ENCODE results near the gene CDCP2.
A peak's percentile ranks its signal among the peaks of the same experiment; 100 is the strongest.

Gene CDCP2

GRCh38 chr1:54136269-54136896 lies 16.4 kb downstream of the CDCP2 start:
- DNase-seq, result no peak

GRCh38 chr1:54135436-54136120 lies 17.2 kb downstream of the CDCP2 start:
- DNase-seq, result no peak

- DNase-seq, result no peak
These were observed 18.5 kb downstream of the CDCP2 start for GRCh38 chr1:54134295-54134694.

- DNase-seq, result no peak
These were observed 20.3 kb downstream of the CDCP2 start for GRCh38 chr1:54132495-54132894.

GRCh38 chr1:54131419-54131818 lies 21.4 kb downstream of the CDCP2 start:
- no peak for DNase-seq

GRCh38 chr1:54129858-54130257 lies 22.9 kb downstream of the CDCP2 start:
- no peak for DNase-seq

GRCh38 chr1:54127594-54128300 lies 25.1 kb downstream of the CDCP2 start:
- DNase-seq, result no peak

- no peak for DNase-seq
These were observed 26.5 kb downstream of the CDCP2 start for GRCh38 chr1:54126271-54126815.

GRCh38 chr1:54125386-54126070 lies 27.3 kb downstream of the CDCP2 start:
- no peak for DNase-seq

GRCh38 chr1:54124906-54125305 lies 27.9 kb downstream of the CDCP2 start:
- no peak for DNase-seq

- no peak for DNase-seq
These were observed 28.3 kb downstream of the CDCP2 start for GRCh38 chr1:54124472-54124871.

GRCh38 chr1:54122992-54123391 lies 29.8 kb downstream of the CDCP2 start:
- no peak for DNase-seq

- DNase-seq, result no peak
These were observed 30.6 kb downstream of the CDCP2 start for GRCh38 chr1:54122135-54122751.

GRCh38 chr1:54121482-54122134 lies 31.2 kb downstream of the CDCP2 start:
- peak; percentile 51 to 67 for DNase-seq

- no peak for DNase-seq
These were observed 31.9 kb downstream of the CDCP2 start for GRCh38 chr1:54120698-54121481.

GRCh38 chr1:54120018-54120697 lies 32.6 kb downstream of the CDCP2 start:
- no peak for DNase-seq

GRCh38 chr1:54118704-54119103 lies 34.1 kb downstream of the CDCP2 start:
- DNase-seq, result no peak

GRCh38 chr1:54117815-54118563 lies 34.8 kb downstream of the CDCP2 start:
- DNase-seq, result no peak

- no peak for DNase-seq
These were observed 37.3 kb downstream of the CDCP2 start for GRCh38 chr1:54115520-54115919.

- no peak for DNase-seq
These were observed 37.8 kb downstream of the CDCP2 start for GRCh38 chr1:54114955-54115354.
